ENCODE data around the gene FKBP1A.
"Not testable (repeated sequence)": the region's sequence is repeated elsewhere in the genome, so short reads cannot be mapped to it uniquely, and the experiment has no call there.

Gene FKBP1A

DNA sequence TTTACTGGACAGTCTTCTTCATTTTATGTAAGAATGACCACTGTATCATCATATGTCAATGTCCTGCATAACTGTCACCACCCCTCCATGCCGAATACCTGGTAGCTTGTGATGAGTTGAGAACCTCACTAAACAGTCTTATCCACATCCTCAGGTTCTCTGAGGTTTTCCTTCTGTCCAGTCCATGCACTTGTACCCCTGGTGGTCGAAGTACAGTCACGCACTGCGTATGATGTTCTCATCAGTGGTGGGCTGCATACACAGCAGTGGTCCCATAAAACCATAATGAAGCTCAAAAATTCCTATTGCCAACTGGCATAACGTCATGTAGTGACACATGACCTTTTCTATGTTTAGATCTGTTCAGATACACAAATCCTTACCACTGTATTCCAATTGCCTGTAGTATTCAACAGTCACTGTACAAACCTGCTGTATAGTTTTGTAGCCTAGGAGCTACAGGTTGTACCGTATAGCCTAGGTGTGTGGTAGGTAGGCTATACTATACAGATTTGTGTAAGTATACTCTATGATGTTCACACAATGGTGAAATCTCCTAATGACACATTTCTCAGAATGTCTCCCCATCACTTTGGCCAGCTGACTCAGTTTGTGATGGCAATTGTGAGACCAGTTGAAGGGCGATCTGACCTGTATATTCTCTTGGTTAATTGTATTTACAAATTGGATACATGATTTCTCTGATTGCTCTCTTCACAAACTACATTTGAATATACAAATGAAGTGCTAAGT is 32.6 kb downstream of the FKBP1A start:
- DNase-seq (ENCODE audit: insufficient read length, low spot score) (no peak), FAIRE-seq (peak; percentile 28)
- no peak for TF ChIP-seq SPI1 (IDR thresholded peaks at IDR 0.05; ENCODE audit: low read depth, low read length)
- TF ChIP-seq POLR2AphosphoS5 (IDR thresholded peaks at IDR 0.05; ENCODE audit: low read depth, low read length), result no peak
- TF ChIP-seq POU2F2 (IDR thresholded peaks at IDR 0.05; ENCODE audit: low read depth, low read length), result no peak
- TF ChIP-seq TAF1 (IDR thresholded peaks at IDR 0.05; ENCODE audit: low read depth, low read length), result no peak
- TF ChIP-seq PAX5 (IDR thresholded peaks at IDR 0.05; ENCODE audit: insufficient read depth, low read length, severe bottlenecking), result no peak
- no peak for TF ChIP-seq POLR2A (IDR thresholded peaks at IDR 0.05; ENCODE audit: low read depth, low read length)

DNA sequence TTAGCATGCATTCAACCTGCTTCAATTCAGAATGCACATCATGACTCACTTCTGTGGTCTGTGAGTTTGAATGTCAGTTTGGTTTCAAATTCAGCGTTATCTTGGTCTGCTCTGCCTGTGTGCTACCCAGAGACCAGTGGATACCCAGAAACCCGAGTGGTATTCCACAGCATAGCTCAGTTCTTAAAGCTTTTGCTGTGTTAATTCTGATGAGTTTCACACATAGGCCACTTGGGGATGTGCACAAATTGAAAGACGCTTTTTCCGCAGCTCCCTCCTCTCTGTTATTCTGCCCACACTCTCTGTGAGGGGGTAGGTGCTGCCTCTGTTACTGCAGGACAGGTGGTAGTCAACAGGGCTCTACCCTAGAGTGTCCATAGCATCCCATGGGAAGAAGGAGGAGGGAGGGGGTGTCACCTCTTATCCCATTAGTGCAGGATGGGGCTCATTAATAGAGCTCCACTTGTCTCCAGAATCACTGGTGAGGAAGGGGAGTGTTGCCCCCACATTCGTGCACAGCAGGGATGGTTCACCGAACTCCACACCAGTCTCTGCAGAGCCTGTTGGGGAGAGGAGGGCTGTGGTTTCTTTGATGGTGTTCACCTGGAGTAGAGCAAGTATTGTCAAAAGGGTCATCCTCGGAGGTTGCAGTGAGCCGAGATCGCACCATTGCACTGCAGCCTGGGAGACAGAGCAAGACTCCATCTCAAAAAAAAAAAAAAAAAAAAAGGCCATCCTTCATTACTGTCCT is 34.8 kb downstream of the FKBP1A start:
- TF ChIP-seq PAX5 (IDR thresholded peaks at IDR 0.05; ENCODE audit: insufficient read depth, low read length, severe bottlenecking) (no peak), POLR2AphosphoS5 (IDR thresholded peaks at IDR 0.05; ENCODE audit: low read depth, low read length) (peak; percentile 47; the same call in 1 of the 2 replicates), POLR2A (IDR thresholded peaks at IDR 0.05; ENCODE audit: low read depth, low read length) (peak; percentile 64), POU2F2 (IDR thresholded peaks at IDR 0.05; ENCODE audit: low read depth, low read length) (no peak), TAF1 (IDR thresholded peaks at IDR 0.05; ENCODE audit: low read depth, low read length) (no peak), SPI1 (IDR thresholded peaks at IDR 0.05; ENCODE audit: low read depth, low read length) (no peak)
- FAIRE-seq (no peak), DNase-seq (ENCODE audit: insufficient read length, low spot score) (no peak)

DNA sequence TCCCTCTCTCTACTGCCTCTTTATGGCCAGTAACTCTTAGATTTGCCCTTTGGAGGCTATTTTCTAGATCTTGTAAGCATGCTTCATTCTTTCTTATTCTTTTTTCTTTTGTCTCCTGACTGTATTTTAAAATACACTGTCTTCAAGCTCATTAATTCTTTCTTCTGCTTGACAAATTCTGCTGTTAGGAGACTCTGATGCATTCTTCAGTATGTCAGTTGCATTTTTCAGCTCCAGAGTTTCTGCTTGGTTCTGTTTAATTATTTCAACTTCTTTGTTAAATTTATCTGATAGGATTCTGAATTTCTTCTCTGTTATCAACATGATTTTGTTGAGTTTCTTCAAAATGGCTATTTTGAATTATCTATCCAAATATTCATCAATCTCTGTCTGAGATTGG is 38.9 kb downstream of the FKBP1A start:
- DNase-seq (ENCODE audit: insufficient read length, low spot score) (no peak), FAIRE-seq (no peak)
- TF ChIP-seq POLR2A (IDR thresholded peaks at IDR 0.05; ENCODE audit: low read depth, low read length) (no peak), SPI1 (IDR thresholded peaks at IDR 0.05; ENCODE audit: low read depth, low read length) (no peak), PAX5 (IDR thresholded peaks at IDR 0.05; ENCODE audit: insufficient read depth, low read length, severe bottlenecking) (no peak), TAF1 (IDR thresholded peaks at IDR 0.05; ENCODE audit: low read depth, low read length) (no peak), POU2F2 (IDR thresholded peaks at IDR 0.05; ENCODE audit: low read depth, low read length) (no peak), POLR2AphosphoS5 (IDR thresholded peaks at IDR 0.05; ENCODE audit: low read depth, low read length) (no peak)

DNA sequence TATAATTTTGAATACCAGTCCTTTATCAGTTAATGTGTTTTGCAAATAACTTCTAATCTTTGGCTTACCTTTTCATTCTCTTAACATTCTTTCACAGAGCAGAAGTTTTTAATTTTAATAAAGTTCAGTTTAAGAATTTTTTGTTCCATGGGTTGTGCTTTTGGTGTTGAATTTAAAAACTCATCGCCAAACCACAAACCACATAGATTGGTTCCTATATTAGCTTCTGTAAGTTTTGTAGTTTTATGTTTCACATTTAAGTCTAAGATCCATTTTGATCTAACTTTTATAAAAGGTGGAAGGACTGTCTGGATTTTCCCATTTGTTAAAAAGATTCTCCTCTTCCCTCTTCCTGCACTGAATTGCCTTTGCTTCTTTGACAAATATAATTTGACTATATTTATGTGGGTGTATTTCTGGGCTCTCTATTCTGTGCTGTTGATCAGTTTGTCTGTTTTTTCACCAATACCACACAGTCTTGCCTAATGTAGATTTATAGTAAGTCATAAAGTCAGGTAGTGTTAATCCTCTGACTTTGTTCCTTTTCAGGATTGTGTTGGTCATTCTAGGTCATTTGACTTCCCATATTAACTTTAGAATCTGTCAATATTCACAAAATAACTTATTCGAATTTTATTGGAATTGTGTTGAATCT is 46.4 kb downstream of the FKBP1A start:
- FAIRE-seq (no peak), DNase-seq (ENCODE audit: insufficient read length, low spot score) (no peak)
- no peak for TF ChIP-seq POU2F2 (IDR thresholded peaks at IDR 0.05; ENCODE audit: low read depth, low read length)

DNA sequence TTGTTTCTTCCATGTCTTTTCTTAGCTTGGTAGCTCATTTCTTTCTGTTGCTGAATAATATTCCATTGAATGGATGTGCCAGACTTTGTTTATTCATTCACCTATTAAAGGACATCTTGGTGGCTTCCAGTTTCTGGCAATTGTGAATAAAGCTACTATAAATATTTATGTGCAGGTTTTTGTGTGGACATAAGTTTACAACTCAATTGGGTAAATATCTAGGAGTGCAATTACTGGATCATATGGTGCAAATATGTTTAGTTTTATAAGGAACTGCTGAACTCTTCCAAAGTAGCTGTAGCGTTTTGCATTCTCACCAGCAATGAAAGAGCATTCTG is 47.1 kb downstream of the FKBP1A start:
- TF ChIP-seq POU2F2 (IDR thresholded peaks at IDR 0.05; ENCODE audit: low read depth, low read length), result no peak
- TF ChIP-seq PAX5 (IDR thresholded peaks at IDR 0.05; ENCODE audit: insufficient read depth, low read length, severe bottlenecking), result no peak
- no peak for TF ChIP-seq POLR2AphosphoS5 (IDR thresholded peaks at IDR 0.05; ENCODE audit: low read depth, low read length)
- no peak for TF ChIP-seq SPI1 (IDR thresholded peaks at IDR 0.05; ENCODE audit: low read depth, low read length)
- TF ChIP-seq TAF1 (IDR thresholded peaks at IDR 0.05; ENCODE audit: low read depth, low read length), result no peak
- no peak for TF ChIP-seq POLR2A (IDR thresholded peaks at IDR 0.05; ENCODE audit: low read depth, low read length)
- FAIRE-seq (no peak), DNase-seq (ENCODE audit: insufficient read length, low spot score) (no peak)

DNA sequence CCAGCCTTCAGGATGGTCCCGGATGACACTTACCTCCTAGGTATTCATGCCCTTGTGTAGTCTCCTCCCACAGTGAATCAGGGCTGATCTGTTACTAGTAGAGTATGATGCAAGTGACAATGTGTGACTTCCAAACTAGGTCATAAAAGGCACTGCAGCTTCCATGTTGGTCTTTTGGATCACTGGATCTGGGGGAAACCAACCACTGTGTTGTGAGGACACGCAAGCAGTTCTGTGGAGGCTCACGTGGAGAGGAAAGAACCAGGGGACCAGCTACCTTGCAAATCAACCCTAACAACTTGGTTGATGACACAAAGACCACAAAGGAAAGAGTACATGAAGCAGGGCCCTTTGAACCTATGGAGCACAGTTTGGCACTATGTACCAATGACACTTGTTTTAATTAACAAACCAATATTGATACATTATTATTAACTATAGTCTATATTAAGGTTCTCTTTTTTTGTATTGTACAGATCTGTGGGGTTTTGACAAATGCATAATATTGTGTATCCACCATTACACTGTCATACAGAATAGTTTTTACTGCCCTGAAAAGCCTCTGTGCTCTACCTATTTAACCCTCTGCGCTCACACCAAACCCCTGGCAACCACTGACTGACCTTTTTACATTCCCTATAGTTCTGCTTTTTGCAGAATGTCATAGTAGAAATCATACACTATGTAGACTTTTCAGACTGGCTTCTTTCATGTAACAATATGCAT is 47.7 kb downstream of the FKBP1A start:
- FAIRE-seq, result no peak
- DNase-seq (ENCODE audit: insufficient read length, low spot score), result no peak
- TF ChIP-seq POLR2A (IDR thresholded peaks at IDR 0.05; ENCODE audit: low read depth, low read length) (no peak), POU2F2 (IDR thresholded peaks at IDR 0.05; ENCODE audit: low read depth, low read length) (no peak), PAX5 (IDR thresholded peaks at IDR 0.05; ENCODE audit: insufficient read depth, low read length, severe bottlenecking) (no peak), TAF1 (IDR thresholded peaks at IDR 0.05; ENCODE audit: low read depth, low read length) (no peak), SPI1 (IDR thresholded peaks at IDR 0.05; ENCODE audit: low read depth, low read length) (no peak), POLR2AphosphoS5 (IDR thresholded peaks at IDR 0.05; ENCODE audit: low read depth, low read length) (no peak)

DNA sequence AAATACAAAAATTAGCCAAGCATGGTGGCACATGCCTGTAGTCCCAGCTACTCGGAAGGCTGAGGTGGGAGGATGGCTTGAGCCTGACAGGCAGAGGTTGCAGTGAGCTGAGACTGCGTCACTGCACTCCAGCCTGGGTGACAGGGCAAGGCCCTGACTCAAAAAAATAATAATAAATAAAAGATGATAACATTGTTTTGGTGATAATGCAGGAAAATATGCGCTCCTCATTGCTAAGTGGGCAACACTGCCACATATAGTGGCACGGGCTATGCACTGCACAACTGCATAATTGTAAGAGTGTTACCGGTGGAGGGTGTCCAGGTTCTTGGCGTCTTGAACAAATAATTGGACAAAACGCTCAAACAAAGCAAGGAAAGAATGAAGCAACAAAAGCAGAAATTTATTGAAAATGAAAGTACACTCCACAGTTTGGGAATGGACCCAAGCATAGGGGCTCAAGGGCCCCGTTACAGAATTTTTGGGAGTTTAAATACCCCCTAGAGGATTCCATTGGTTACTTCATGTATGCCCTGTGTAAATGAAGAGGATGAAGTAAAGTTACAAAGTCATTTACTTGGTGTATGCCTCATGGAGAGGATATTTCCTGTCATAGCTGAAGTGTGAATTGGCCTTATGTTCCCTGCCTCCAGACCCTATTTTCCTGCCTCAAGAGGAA is 49.3 kb downstream of the FKBP1A start:
- FAIRE-seq, result not testable (repeated sequence)

DNA sequence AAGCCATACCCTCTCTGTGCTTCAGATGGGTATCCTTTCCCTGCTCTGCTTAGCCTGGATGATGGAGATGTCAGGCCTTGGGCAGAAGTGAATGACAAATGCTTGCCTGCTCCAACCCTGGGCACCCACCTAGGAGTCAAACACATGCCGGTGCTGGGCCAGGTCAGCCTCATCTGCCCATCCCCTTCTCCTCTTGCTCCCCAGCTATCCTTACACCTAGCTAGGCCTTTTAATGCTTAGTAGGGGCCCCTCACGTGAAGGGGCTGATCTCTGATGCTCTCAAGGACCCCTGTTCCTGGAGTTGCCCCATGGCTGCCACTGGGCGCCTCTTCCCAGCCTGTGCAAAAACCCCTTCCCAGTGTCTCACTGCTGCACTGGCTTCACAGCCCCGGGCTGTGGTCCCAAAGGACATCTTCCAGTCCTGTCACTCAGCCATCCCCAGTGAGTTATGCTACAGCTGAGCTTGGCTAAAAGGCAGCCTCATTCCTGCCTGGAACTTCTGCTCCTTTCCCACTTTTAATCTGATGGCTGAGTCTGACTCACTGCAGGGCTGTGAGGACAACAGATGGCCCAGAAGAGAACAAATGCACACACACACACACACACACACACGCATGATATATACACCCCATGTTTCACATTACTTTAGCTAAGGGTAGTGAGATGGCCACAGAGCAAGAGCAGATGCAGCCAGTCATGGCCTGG is 51.1 kb downstream of the FKBP1A start:
- no peak for TF ChIP-seq PAX5 (IDR thresholded peaks at IDR 0.05; ENCODE audit: insufficient read depth, low read length, severe bottlenecking)
- FAIRE-seq, result no peak

More for the DNA sequence above, 49.3 kb downstream of the FKBP1A start:
- DNase-seq (ENCODE audit: insufficient read length, low spot score), result not testable (repeated sequence)

DNA sequence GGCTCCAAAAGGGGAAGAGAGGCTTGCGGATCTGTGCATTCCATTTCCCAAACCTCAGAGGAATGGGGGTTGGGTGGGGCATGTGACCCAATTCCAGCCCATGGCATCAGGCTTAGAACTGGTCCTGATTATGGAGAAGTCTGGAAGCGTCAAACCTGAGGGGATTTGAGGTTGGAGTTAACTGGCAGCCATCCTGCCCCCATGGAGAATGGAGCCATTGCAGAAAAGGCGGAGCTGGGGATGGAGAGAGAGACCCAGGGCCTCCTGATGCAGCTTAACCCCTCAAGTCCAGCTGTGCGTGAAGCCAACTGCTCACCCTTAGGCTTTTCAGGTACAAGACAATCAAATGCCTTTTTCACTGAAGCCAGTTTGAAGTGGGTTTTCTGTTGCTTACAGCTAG is 54.1 kb downstream of the FKBP1A start:
- DNase-seq (ENCODE audit: insufficient read length, low spot score), result no peak
- no peak for TF ChIP-seq POU2F2 (IDR thresholded peaks at IDR 0.05; ENCODE audit: low read depth, low read length)
- TF ChIP-seq POLR2A (IDR thresholded peaks at IDR 0.05; ENCODE audit: low read depth, low read length), result no peak
- TF ChIP-seq PAX5 (IDR thresholded peaks at IDR 0.05; ENCODE audit: insufficient read depth, low read length, severe bottlenecking), result no peak
- TF ChIP-seq TAF1 (IDR thresholded peaks at IDR 0.05; ENCODE audit: low read depth, low read length), result no peak
- no peak for TF ChIP-seq SPI1 (IDR thresholded peaks at IDR 0.05; ENCODE audit: low read depth, low read length)
- no peak for TF ChIP-seq POLR2AphosphoS5 (IDR thresholded peaks at IDR 0.05; ENCODE audit: low read depth, low read length)
- FAIRE-seq, result no peak

More for the DNA sequence above, 51.1 kb downstream of the FKBP1A start:
- DNase-seq (ENCODE audit: insufficient read length, low spot score), result no peak

All from GM12891 (cell line).